HG03159 (cell line): ENCODE results near the gene TMPRSS4.

Experiments
- ATAC-seq: cut with Tn5 transposase; IDR thresholded peaks from one replicate; pipeline ENCODE4 v1.9.1; 2021; ENCODE audit warnings: mild to moderate bottlenecking, moderate library complexity; ENCODE audit not compliant: unreplicated experiment

TMPRSS4 gene

DNA sequence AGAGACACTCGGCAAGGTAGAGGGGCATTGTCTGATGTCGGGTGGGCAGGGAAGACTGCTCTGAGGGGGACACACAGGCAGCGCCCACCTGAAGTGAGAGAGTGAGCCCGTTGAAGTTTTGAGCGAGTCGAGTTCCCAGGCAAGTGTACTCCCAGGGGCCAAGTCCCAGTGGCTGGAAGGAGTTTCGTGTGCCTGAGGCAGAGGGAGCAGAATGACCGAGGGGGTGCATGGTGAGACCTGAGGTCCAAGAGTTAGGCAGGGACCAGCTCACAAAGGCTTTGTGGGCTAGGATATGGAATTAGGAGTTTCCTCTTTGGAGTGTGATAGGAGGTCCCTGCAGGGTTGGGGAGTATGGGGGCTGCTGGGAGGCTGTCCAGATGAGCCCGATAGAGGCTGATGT is 93.4 kb downstream of the TMPRSS4 start:
- no peak for ATAC-seq

DNA sequence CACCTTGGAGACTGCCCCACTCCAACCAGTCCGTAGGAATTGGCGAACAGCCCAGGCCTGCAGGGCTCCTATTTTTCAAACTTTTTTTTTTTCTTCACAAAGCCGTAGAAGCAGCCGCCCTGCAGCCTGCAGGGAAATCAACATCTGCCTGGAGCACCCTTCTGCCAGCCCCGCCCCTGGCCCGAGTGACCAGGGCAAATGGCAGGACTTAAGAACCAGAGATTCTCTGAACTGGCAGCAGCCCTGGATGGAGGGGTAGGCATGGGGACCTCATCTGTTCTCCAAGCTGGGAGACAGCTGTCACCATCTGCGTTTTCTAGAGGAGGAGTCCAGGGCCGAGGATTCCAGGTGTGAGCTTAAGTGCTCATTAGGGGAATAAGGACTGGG is 94.0 kb downstream of the TMPRSS4 start:
- no peak for ATAC-seq
